ENCODE measurements around the gene PIN1. TPM values are rescaled to one million over a fixed set of nuclear protein-coding genes. Genes with fewer than 3 reads are reported as not detected.
A peak's percentile ranks its signal among the peaks of the same experiment; 100 is the strongest.

PIN1 gene
- total and polyA plus RNA-seq, 2 of the 13 experiments (the other 11 are each of a cell fraction or from before 2014, with no cell fraction given): 31.9 to 72.0 TPM

DNA sequence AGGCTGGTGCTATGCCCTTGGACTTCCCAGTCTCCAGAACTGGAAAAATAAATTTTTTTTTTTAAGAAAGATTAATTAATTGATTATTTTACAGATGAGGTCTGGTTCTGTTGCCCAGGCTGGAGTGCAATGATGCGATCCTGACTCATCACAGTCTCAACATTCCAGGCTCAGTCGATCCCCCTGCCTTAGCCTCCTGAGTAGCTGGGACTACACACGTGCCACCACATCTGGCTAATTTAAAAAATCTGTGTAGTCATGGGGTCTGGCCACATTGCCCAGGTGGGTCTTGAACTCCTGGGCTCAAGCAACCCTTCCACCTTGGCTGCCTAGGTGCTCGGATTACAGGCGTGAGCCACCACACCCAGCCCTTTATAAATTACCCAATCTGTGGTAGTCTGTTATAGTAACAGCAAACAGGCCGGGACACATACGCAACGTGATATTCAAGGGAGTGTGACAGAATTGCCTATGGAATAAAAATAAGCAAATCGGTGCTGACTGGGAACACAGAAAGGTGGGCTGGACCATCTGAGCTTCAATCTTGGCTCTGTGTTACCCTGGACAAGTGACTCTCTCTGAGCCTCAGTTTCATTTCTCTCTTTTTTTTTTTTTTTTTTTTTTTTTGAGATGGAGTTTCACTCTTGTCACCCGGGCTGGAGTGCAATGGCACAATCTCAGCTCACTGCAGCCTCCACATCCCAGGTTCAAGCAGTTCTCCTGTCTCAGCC is 42.8 kb downstream of the PIN1 start:
- no peaks in the 10 kb centered on the region for H4K20me1 ChIP-seq (ENCODE audit: insufficient read depth, low read length)
- intact Hi-C loops (cut with micrococcal nuclease; ENCODE audit: unreplicated experiment) (no loop called here), in situ Hi-C loops (cut with HindIII; ENCODE audit: extremely low pct_ligation_motif_present, low pct_unique_long_range_greater_than_20kb) (no loop called here)
- no peak overlapping the region for H2AFZ ChIP-seq (ENCODE audit: low read length)
- ATAC-seq (no peak), DNase-seq (ENCODE audit: low spot score) (no peak), FAIRE-seq (no peak)
- H3K36me3 ChIP-seq (replicated peaks in 1 of 2; ENCODE audit: control insufficient read depth in 1 of 2, insufficient read depth in 2 of 2, low read length in 2 of 2): no peaks in the 10 kb centered on the region
- no peak overlapping the region for H3K9ac ChIP-seq (ENCODE audit: insufficient read depth, low read depth, low read length)
- WGBS (ENCODE audit: low lambda C conversion rate): 39% methylated on average over 10 of the region's 10 CpGs
- H3K4me1 ChIP-seq (ENCODE audit: insufficient read depth, low read length): no peaks in the 10 kb centered on the region
- H3K9me3 ChIP-seq (ENCODE audit: low read length): no peaks in the 10 kb centered on the region
- ChIA-PET POLR2A (no interaction called here), CTCF (ENCODE audit: low intra/inter-chr PET ratio, low total read pairs) (no interaction called here)
- H3K4me2 ChIP-seq (ENCODE audit: low read depth, low read length): no peak overlapping the region
- H3K27ac ChIP-seq (ENCODE audit: extremely low read length, insufficient read depth, low read length): no peak overlapping the region
- peaks cover 0 to 3% of the 10 kb centered on the region in 2 experiments; a peak in 2 of 5 replicates for H3K27me3 ChIP-seq (ENCODE audit: control insufficient read depth in 1 of 2, insufficient read depth in 2 of 2, low read length in 2 of 2)
- BruUV-seq (replicated peaks): no TSS peak
- H3K4me3 ChIP-seq (replicated peaks in 1 of 3; ENCODE audit: insufficient read depth in 1 of 3, low read depth in 2 of 3, low read length in 3 of 3): no peak overlapping the region
- TF ChIP-seq KDM1A (CRISPR knock-in tag; IDR thresholded peaks at IDR 0.05) (no peak), ZNF564 (CRISPR knock-in tag; IDR thresholded peaks at IDR 0.05) (0 out of 2 replicates have a peak, but pooled peaks have one; percentile 77), ZFP90 (CRISPR knock-in tag; IDR thresholded peaks at IDR 0.05; ENCODE audit: borderline replicate concordance) (no peak), HNF4G (IDR thresholded peaks at IDR 0.05; ENCODE audit: borderline replicate concordance, low read depth, low read length) (no peak), HNF4G (CRISPR knock-in tag; IDR thresholded peaks at IDR 0.05; ENCODE audit: borderline replicate concordance, low read depth) (no peak), ELF3 (CRISPR knock-in tag; IDR thresholded peaks at IDR 0.05) (no peak), ZNF777 (CRISPR knock-in tag; IDR thresholded peaks at IDR 0.05) (no peak), BHLHE40 (IDR thresholded peaks at IDR 0.05; ENCODE audit: low read length) (0 out of 2 replicates have a peak, but pooled peaks have one; percentile 23), POLR2A (IDR thresholded peaks at IDR 0.05; ENCODE audit: insufficient read depth in 1 of 2, low read depth in 2 of 2, low read length in 2 of 2) (no peak), ZNF75D (CRISPR knock-in tag; IDR thresholded peaks at IDR 0.05; ENCODE audit: borderline replicate concordance) (no peak), ZNF232 (CRISPR knock-in tag; IDR thresholded peaks at IDR 0.05; ENCODE audit: borderline replicate concordance) (no peak), ZSCAN29 (CRISPR knock-in tag; conservative IDR thresholded peaks at IDR 0.05) (no peak), ZBTB3 (CRISPR knock-in tag; IDR thresholded peaks at IDR 0.05; ENCODE audit: borderline replicate concordance, low read depth) (no peak), FOSL2 (CRISPR knock-in tag; IDR thresholded peaks at IDR 0.05) (0 out of 2 replicates have a peak, but pooled peaks have one; percentile 16), PRPF4 (IDR thresholded peaks at IDR 0.05; ENCODE audit: low read depth, low read length, poor library complexity, severe bottlenecking) (no peak)
- TF ChIP-seq, protein P1, sequence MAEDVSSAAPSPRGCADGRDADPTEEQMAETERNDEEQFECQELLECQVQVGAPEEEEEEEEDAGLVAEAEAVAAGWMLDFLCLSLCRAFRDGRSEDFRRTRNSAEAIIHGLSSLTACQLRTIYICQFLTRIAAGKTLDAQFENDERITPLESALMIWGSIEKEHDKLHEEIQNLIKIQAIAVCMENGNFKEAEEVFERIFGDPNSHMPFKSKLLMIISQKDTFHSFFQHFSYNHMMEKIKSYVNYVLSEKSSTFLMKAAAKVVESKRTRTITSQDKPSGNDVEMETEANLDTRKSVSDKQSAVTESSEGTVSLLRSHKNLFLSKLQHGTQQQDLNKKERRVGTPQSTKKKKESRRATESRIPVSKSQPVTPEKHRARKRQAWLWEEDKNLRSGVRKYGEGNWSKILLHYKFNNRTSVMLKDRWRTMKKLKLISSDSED (CRISPR knock-in tag; IDR thresholded peaks at IDR 0.05): no peak
- H3K79me2 ChIP-seq (ENCODE audit: insufficient read depth, low read length): no peaks in the 10 kb centered on the region
